Stimulated activated CD4-positive, alpha-beta T cell treated with anti-CD3 and anti-CD28 coated beads, Interleukin-4, amount 100 ng/mL, for 24 hours (primary cell): ENCODE data around the gene PDXDC1.
"Not testable (repeated sequence)": the region's sequence is repeated elsewhere in the genome, so short reads cannot be mapped to it uniquely, and the experiment has no call there.

Source experiments
- DNase-seq: peaks from one replicate; pipeline ENCODE4 v3.0.0-alpha.2; 2020

Gene PDXDC1

GRCh38 chr16:15166177-15166576, 191.4 kb downstream of the PDXDC1 start:
- DNase-seq: not testable (repeated sequence)

- not testable (repeated sequence) for DNase-seq
Observed at GRCh38 chr16:15168303-15168702, 193.5 kb downstream of the PDXDC1 start.

GRCh38 chr16:15168953-15169652, 194.3 kb downstream of the PDXDC1 start:
- not testable (repeated sequence) for DNase-seq

GRCh38 chr16:15179909-15180308, 205.1 kb downstream of the PDXDC1 start:
- DNase-seq: not testable (repeated sequence)

GRCh38 chr16:15180946-15181345, 206.1 kb downstream of the PDXDC1 start:
- DNase-seq: not testable (repeated sequence)

- not testable (repeated sequence) for DNase-seq
Observed at GRCh38 chr16:15184000-15184399, 209.2 kb downstream of the PDXDC1 start.
